H1 (cell line): ENCODE results near the gene MINDY3. TPM values are rescaled to one million over a fixed set of nuclear protein-coding genes. Genes with fewer than 3 reads are reported as not detected.

Experiments
- CTCF ChIA-PET: fragments of 300-600 bp; sonication (Branson Sonifier 250); formaldehyde crosslinking; loops from one replicate; lab custom pipeline; 2021; ENCODE audit not compliant: partially characterized antibody; lab: Charles Lee
- POLR2A ChIA-PET: fragments of 300-600 bp; sonication (Branson Sonifier 250); formaldehyde crosslinking; loops from one replicate; lab custom pipeline; 2021; ENCODE audit warnings: inconsistent platforms; ENCODE audit not compliant: partially characterized antibody; lab: Charles Lee
- DNase-seq, 2 experiments: peaks; one replicate each; pipeline versions ENCODE4 v3.0.0 to v3.0.0-alpha.2; 2010 to 2022; ENCODE audit warnings: low spot score in 2 of 2, low read depth in 1 of 2, mixed read lengths in 1 of 2
- FAIRE-seq: peaks from 2 replicates; lab custom pipeline; 2011; peaks lifted over from hg19 to GRCh38; lab: Jason Lieb, UNC
- H2AFZ ChIP-seq: 2 replicates; pipeline ENCODE4 v1.8.1; 2012; ENCODE audit warnings: low read length, inconsistent platforms
- H2AK5ac ChIP-seq: 2 replicates; pipeline ENCODE4 v1.6.1; 2013; ENCODE audit warnings: low read depth, low read length
- H2BK120ac ChIP-seq: replicated peaks from 2 replicates; pipeline ENCODE3; 2013; ENCODE audit warnings: low read depth, low read length, inconsistent platforms
- H2BK12ac ChIP-seq: 2 replicates; pipeline ENCODE4 v1.6.1; 2013; ENCODE audit warnings: low read depth, low read length
- H2BK15ac ChIP-seq: 2 replicates; pipeline ENCODE4 v1.6.1; 2013; ENCODE audit warnings: low read length
- H2BK20ac ChIP-seq: 2 replicates; pipeline ENCODE4 v1.6.1; 2013; ENCODE audit warnings: low read length
- H2BK5ac ChIP-seq: 2 replicates; pipeline ENCODE4 v1.6.1; 2013; ENCODE audit warnings: low read depth, low read length
- H3K14ac ChIP-seq: 2 replicates; pipeline ENCODE4 v1.6.1; 2013; ENCODE audit warnings: inconsistent platforms; ENCODE audit not compliant: insufficient read length
- H3K18ac ChIP-seq: 2 replicates; pipeline ENCODE4 v1.6.1; 2013; ENCODE audit warnings: low read length; ENCODE audit errors: extremely low read depth
- H3K23ac ChIP-seq: 2 replicates; pipeline ENCODE4 v1.6.1; 2013; ENCODE audit warnings: inconsistent platforms; ENCODE audit not compliant: insufficient read length
- H3K23me2 ChIP-seq: 2 replicates; pipeline ENCODE4 v1.6.1; 2013; ENCODE audit warnings: low read depth, low read length
- H3K27ac ChIP-seq: 2 replicates; pipeline ENCODE4 v1.6.1; 2011; ENCODE audit warnings: low read depth, low read length, inconsistent platforms
- H3K27me3 ChIP-seq, 4 experiments: replicated peaks in 1 of 4; 1 replicate in 1 of 4; 2 replicates in 3 of 4; pipeline versions ENCODE4 v1.6.1 to v1.8.1; 2011 to 2013; ENCODE audit warnings: low read length in 3 of 4, mild to moderate bottlenecking in 3 of 4, inconsistent platforms in 2 of 4, mixed read lengths in 2 of 4, moderate library complexity in 1 of 4; ENCODE audit not compliant: control insufficient read depth in 3 of 4, insufficient read depth in 3 of 4; ENCODE audit errors: extremely low read depth in 1 of 4
- H3K36me3 ChIP-seq, 4 experiments: 2 replicates each; pipeline versions ENCODE4 v1.6.1 to v1.8.1; 2011 to 2013; ENCODE audit warnings: mild to moderate bottlenecking in 4 of 4, low read length in 3 of 4, moderate library complexity in 2 of 4, control low read depth in 1 of 4, inconsistent platforms in 1 of 4; ENCODE audit not compliant: insufficient read depth in 4 of 4, control insufficient read depth in 2 of 4
- H3K4ac ChIP-seq: replicated peaks from 2 replicates; pipeline ENCODE3; 2013; ENCODE audit warnings: low read length, low read depth, mixed read lengths, inconsistent platforms; ENCODE audit not compliant: insufficient read length
- H3K4me1 ChIP-seq, 4 experiments: replicated peaks in 1 of 4; 1 replicate in 1 of 4; 2 replicates in 3 of 4; pipeline versions ENCODE4 v1.6.1 to v1.8.1; 2011 to 2013; ENCODE audit warnings: low read length in 3 of 4, inconsistent platforms in 2 of 4, mixed read lengths in 1 of 4; ENCODE audit not compliant: insufficient read depth in 4 of 4, control insufficient read depth in 3 of 4
- H3K4me2 ChIP-seq, 2 experiments: 2 replicates each; pipeline versions ENCODE4 v1.6.1 to v1.8.1; 2011 to 2013; ENCODE audit warnings: low read depth in 2 of 2, low read length in 2 of 2, control low read depth in 1 of 2, inconsistent platforms in 1 of 2, mild to moderate bottlenecking in 1 of 2; ENCODE audit not compliant: insufficient read depth in 1 of 2
- H3K4me3 ChIP-seq, 4 experiments: fragments of 200-600, 300-600 bp in 1 of 4; sonication (generic), shearing (Covaris generic), sonication (Bioruptor Twin) in 1 of 4; 2 replicates each; pipeline versions ENCODE4 v1.5.1 to v1.8.1; 2011 to 2016; ENCODE audit warnings: low read length in 4 of 4, low read depth in 3 of 4, control low read depth in 2 of 4, inconsistent platforms in 2 of 4, mild to moderate bottlenecking in 2 of 4, mixed read lengths in 1 of 4, moderate library complexity in 1 of 4; ENCODE audit not compliant: insufficient read depth in 2 of 4; ENCODE audit errors: extremely low read depth in 1 of 4
- H3K56ac ChIP-seq: replicated peaks from 2 replicates; pipeline ENCODE3; 2013; ENCODE audit warnings: low read depth, mild to moderate bottlenecking, mixed read lengths, low read length, inconsistent platforms; ENCODE audit not compliant: insufficient read length
- H3K79me1 ChIP-seq: 2 replicates; pipeline ENCODE4 v1.6.1; 2013; ENCODE audit warnings: low read depth, low read length, control low read depth
- H3K79me2 ChIP-seq, 2 experiments: 2 replicates each; pipeline versions ENCODE4 v1.6.1 to v1.8.1; 2012 to 2013; ENCODE audit warnings: low read length in 2 of 2, mild to moderate bottlenecking in 2 of 2, inconsistent platforms in 1 of 2; ENCODE audit not compliant: insufficient read depth in 2 of 2, control insufficient read depth in 1 of 2
- H3K9ac ChIP-seq, 4 experiments: replicated peaks in 1 of 4; 1 replicate in 1 of 4; 2 replicates in 3 of 4; pipeline versions ENCODE4 v1.6.1 to v1.8.1; 2011 to 2013; ENCODE audit warnings: low read depth in 3 of 4, low read length in 3 of 4, control low read depth in 2 of 4, mild to moderate bottlenecking in 2 of 4, moderate library complexity in 2 of 4, inconsistent platforms in 1 of 4; ENCODE audit errors: extremely low read depth in 1 of 4
- H3K9me3 ChIP-seq, 2 experiments: 2 replicates each; pipeline versions ENCODE4 v1.6.1 to v1.8.1; 2012 to 2013; ENCODE audit warnings: mild to moderate bottlenecking in 2 of 2, moderate library complexity in 2 of 2, control low read depth in 1 of 2, inconsistent platforms in 1 of 2, low read depth in 1 of 2, low read length in 1 of 2, mixed read lengths in 1 of 2; ENCODE audit not compliant: insufficient read depth in 2 of 2
- H4K20me1 ChIP-seq, 2 experiments: replicated peaks in 1 of 2; 2 replicates each; pipeline versions ENCODE3 to v1.8.1; 2011 to 2013; ENCODE audit warnings: inconsistent platforms in 2 of 2, low read length in 2 of 2, mild to moderate bottlenecking in 1 of 2; ENCODE audit not compliant: insufficient read depth in 2 of 2, control insufficient read depth in 1 of 2
- H4K5ac ChIP-seq: 2 replicates; pipeline ENCODE4 v1.6.1; 2013; ENCODE audit warnings: low read length, low read depth, mixed read lengths, inconsistent platforms; ENCODE audit not compliant: insufficient read length
- H4K8ac ChIP-seq: 2 replicates; pipeline ENCODE4 v1.8.0; 2013; ENCODE audit warnings: mild to moderate bottlenecking, moderate library complexity, low read length, inconsistent platforms; ENCODE audit not compliant: insufficient read depth; ENCODE audit errors: extremely low read depth
- H4K91ac ChIP-seq: replicated peaks from 2 replicates; pipeline ENCODE3; 2013; ENCODE audit warnings: low read length, mixed read lengths, inconsistent platforms; ENCODE audit not compliant: insufficient read length
- EZH2 ChIP-seq: fragments of 200-600 bp; sonication (generic); IDR thresholded peaks from 2 replicates; pipeline ENCODE4 v1.7.1; 2012; ENCODE audit warnings: low read depth, mild to moderate bottlenecking, moderate library complexity, low read length, inconsistent platforms; ENCODE audit not compliant: severe bottlenecking
- GABPA ChIP-seq: IDR thresholded peaks from 2 replicates; pipeline ENCODE4 v1.6.1; 2011; ENCODE audit warnings: mild to moderate bottlenecking, low read length, moderate library complexity, borderline replicate concordance; ENCODE audit not compliant: insufficient read depth
- HDAC2 ChIP-seq, 2 experiments: fragments of 300-600 bp in 1 of 2; sonication (generic) in 1 of 2; IDR thresholded peaks; 2 replicates each; pipeline ENCODE4 v1.6.1; 2011 to 2012; ENCODE audit warnings: low read depth in 2 of 2, low read length in 2 of 2, mild to moderate bottlenecking in 2 of 2, moderate library complexity in 2 of 2, borderline replicate concordance in 1 of 2, inconsistent platforms in 1 of 2
- KDM4A ChIP-seq: IDR thresholded peaks from one replicate; pipeline ENCODE4 v1.7.1; 2012; ENCODE audit warnings: low read depth, mild to moderate bottlenecking, moderate library complexity, low read length, inconsistent platforms; ENCODE audit not compliant: severe bottlenecking
- POU5F1 ChIP-seq: IDR thresholded peaks from 2 replicates; pipeline ENCODE4 v1.6.1; 2011; ENCODE audit warnings: low read depth, mild to moderate bottlenecking, low read length, moderate library complexity
- RFX5 ChIP-seq: IDR thresholded peaks from 2 replicates; pipeline ENCODE4 v1.6.1; 2011; ENCODE audit warnings: low read depth, low read length, improper control_type of control experiment, borderline replicate concordance
- SAP30 ChIP-seq: fragments of 300-600 bp; sonication (generic); IDR thresholded peaks from 2 replicates; pipeline ENCODE4 v1.7.1; 2012; ENCODE audit warnings: low read length, moderate library complexity, mild to moderate bottlenecking, inconsistent platforms; ENCODE audit not compliant: insufficient read depth, insufficient replicate concordance
- SIX5 ChIP-seq: IDR thresholded peaks from 2 replicates; pipeline ENCODE4 v1.6.1; 2011; ENCODE audit warnings: mild to moderate bottlenecking, low read depth, low read length
- SP4 ChIP-seq: IDR thresholded peaks from 2 replicates; pipeline ENCODE4 v1.6.1; 2012; ENCODE audit warnings: low read length, inconsistent platforms
- polyA plus RNA-seq, 7 experiments: library from polyadenylated mRNA; depleted of rRNA in 3 of 7; stranded (reverse) in 5 of 7; unstranded in 2 of 7; fragments of >200 nt in 5 of 7; fragments of 200-250 nt in 2 of 7; gene quantifications; 1 replicate in 5 of 7; 2 replicates in 1 of 7; 4 replicates in 1 of 7; pipeline versions ENCODE4 v1.2.1 to v1.2.3, GENCODE V29; 2011 to 2013; ENCODE audit warnings: missing spikeins in 2 of 7, mixed read lengths in 2 of 7
- total RNA-seq: library from RNA; stranded (reverse); fragmentation: NEBNext Ultra II Directional; extraction: Animal tissue kit (Norgen Biotek cat#: 25700); gene quantifications from 2 replicates; pipeline ENCODE4 v1.2.1, GENCODE V29; 2021
- TF ChIP-seq, protein P1 (sequence below): IDR thresholded peaks from 2 replicates; pipeline ENCODE4 v1.6.1; 2011; ENCODE audit warnings: low read length, improper control_type of control experiment
- TF ChIP-seq, protein P2 (sequence below), 3 experiments: IDR thresholded peaks; 1 replicate in 2 of 3; 2 replicates in 1 of 3; pipeline versions ENCODE4 v1.5.1 to v1.6.1; 2011; ENCODE audit warnings: low read length in 3 of 3, mild to moderate bottlenecking in 3 of 3, inconsistent platforms in 2 of 3, low read depth in 1 of 3, moderate library complexity in 1 of 3; ENCODE audit not compliant: insufficient read depth in 1 of 3; ENCODE audit errors: control extremely low read depth in 1 of 3

MINDY3 gene
- total and polyA plus RNA-seq, 2 of the 8 experiments (the other 6 are each of a cell fraction or from before 2014, with no cell fraction given): 4.6 to 13.6 TPM

GRCh38 chr10:15844517-15844916 lies 15.8 kb downstream of the MINDY3 start:
- no peak overlapping the region for H4K91ac ChIP-seq
- H3K56ac ChIP-seq: no peak overlapping the region
- no peaks in the 10 kb centered on the region for H4K20me1 ChIP-seq
- no peak overlapping the region for H2BK12ac ChIP-seq
- H4K8ac ChIP-seq: no peak overlapping the region
- no peak overlapping the region for H3K4ac ChIP-seq
- H3K4me3 ChIP-seq: no peak overlapping the region
- no peaks in the 10 kb centered on the region for H3K23me2 ChIP-seq
- no peak overlapping the region for H3K14ac ChIP-seq
- H2AFZ ChIP-seq: no peak overlapping the region
- H2BK5ac ChIP-seq: no peak overlapping the region
- H4K5ac ChIP-seq: no peak overlapping the region
- no peak overlapping the region for H3K9ac ChIP-seq
- no peak overlapping the region for H3K27ac ChIP-seq
- ChIA-PET CTCF (no interaction called here), POLR2A (no interaction called here)
- DNase-seq (no peak), FAIRE-seq (no peak)
- peaks cover 0 to 2% (median 0%) of the 10 kb centered on the region in 4 experiments; a peak in 1 of 7 replicates for H3K27me3 ChIP-seq
- no peak overlapping the region for H3K18ac ChIP-seq
- no peak overlapping the region for H2BK20ac ChIP-seq
- H3K23ac ChIP-seq: no peak overlapping the region
- H3K36me3 ChIP-seq: no peaks in the 10 kb centered on the region
- no peak overlapping the region for H2AK5ac ChIP-seq
- H3K4me2 ChIP-seq: no peak overlapping the region
- no peaks in the 10 kb centered on the region for H3K79me1 ChIP-seq
- no peaks in the 10 kb centered on the region for H3K9me3 ChIP-seq
- no peak overlapping the region for H2BK15ac ChIP-seq
- no peaks in the 10 kb centered on the region for H3K4me1 ChIP-seq
- H2BK120ac ChIP-seq: no peak overlapping the region
- no peaks in the 10 kb centered on the region; a peak in 1 of 4 replicates for H3K79me2 ChIP-seq
- TF ChIP-seq POU5F1: no peak
- no peak for TF ChIP-seq SIX5
- TF ChIP-seq, protein P1, sequence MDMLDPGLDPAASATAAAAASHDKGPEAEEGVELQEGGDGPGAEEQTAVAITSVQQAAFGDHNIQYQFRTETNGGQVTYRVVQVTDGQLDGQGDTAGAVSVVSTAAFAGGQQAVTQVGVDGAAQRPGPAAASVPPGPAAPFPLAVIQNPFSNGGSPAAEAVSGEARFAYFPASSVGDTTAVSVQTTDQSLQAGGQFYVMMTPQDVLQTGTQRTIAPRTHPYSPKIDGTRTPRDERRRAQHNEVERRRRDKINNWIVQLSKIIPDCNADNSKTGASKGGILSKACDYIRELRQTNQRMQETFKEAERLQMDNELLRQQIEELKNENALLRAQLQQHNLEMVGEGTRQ: no peak
- no peak for TF ChIP-seq KDM4A
- no peak for TF ChIP-seq SP4
- TF ChIP-seq HDAC2 (IDR thresholded peaks at IDR 0.05; ENCODE audit: borderline replicate concordance in 1 of 2, low read depth in 2 of 2, low read length in 2 of 2): no peak
- no peak for TF ChIP-seq RFX5
- TF ChIP-seq EZH2: no peak
- no peak for TF ChIP-seq SAP30
- TF ChIP-seq, protein P2, sequence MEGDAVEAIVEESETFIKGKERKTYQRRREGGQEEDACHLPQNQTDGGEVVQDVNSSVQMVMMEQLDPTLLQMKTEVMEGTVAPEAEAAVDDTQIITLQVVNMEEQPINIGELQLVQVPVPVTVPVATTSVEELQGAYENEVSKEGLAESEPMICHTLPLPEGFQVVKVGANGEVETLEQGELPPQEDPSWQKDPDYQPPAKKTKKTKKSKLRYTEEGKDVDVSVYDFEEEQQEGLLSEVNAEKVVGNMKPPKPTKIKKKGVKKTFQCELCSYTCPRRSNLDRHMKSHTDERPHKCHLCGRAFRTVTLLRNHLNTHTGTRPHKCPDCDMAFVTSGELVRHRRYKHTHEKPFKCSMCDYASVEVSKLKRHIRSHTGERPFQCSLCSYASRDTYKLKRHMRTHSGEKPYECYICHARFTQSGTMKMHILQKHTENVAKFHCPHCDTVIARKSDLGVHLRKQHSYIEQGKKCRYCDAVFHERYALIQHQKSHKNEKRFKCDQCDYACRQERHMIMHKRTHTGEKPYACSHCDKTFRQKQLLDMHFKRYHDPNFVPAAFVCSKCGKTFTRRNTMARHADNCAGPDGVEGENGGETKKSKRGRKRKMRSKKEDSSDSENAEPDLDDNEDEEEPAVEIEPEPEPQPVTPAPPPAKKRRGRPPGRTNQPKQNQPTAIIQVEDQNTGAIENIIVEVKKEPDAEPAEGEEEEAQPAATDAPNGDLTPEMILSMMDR (IDR thresholded peaks at IDR 0.05; ENCODE audit: control extremely low read depth in 1 of 3, insufficient read depth in 1 of 3, low read depth in 1 of 3, low read length in 3 of 3): no peak
- no peak for TF ChIP-seq GABPA
